A673 (cell line): Measurements from ENCODE around the gene MRPL47.

Source experiments
- EZH2 ChIP-seq: fragments of 200-600 bp; sonication (generic); IDR thresholded peaks from 2 replicates; pipeline ENCODE4 v1.6.1; 2017; ENCODE audit warnings: borderline replicate concordance, low read depth, mild to moderate bottlenecking, mixed read lengths, antibody characterized with exemption, low read length; ENCODE audit not compliant: poor library complexity, severe bottlenecking
- TF ChIP-seq, protein P1 (sequence below): fragments of 300-800, 200-600 bp; sonication (generic); conservative IDR thresholded peaks from 2 replicates; pipeline ENCODE4 v1.5.1; 2017; ENCODE audit warnings: low read depth, mild to moderate bottlenecking, antibody characterized with exemption, low read length, moderate library complexity, mixed read lengths

DNA sequence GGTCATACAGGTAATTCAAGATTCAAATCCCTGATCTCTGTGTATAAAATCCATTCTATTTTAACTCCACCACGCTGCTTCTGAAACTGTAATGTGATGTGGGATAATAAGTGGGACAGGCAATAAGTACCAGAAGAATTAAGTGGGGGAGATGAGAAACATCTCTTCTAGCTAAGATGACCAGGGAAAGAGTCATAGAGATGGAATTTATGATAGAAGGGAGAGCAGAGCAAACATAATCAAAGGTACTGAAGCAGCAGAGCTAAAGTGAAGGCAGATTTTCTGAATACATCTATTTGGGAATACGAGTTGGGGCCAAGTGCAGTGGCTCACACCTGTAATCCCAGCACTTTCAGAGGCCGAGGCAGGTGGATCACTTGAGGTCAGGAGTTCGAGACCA lies 4.9 kb downstream of the MRPL47 start:
- TF ChIP-seq, protein P1, sequence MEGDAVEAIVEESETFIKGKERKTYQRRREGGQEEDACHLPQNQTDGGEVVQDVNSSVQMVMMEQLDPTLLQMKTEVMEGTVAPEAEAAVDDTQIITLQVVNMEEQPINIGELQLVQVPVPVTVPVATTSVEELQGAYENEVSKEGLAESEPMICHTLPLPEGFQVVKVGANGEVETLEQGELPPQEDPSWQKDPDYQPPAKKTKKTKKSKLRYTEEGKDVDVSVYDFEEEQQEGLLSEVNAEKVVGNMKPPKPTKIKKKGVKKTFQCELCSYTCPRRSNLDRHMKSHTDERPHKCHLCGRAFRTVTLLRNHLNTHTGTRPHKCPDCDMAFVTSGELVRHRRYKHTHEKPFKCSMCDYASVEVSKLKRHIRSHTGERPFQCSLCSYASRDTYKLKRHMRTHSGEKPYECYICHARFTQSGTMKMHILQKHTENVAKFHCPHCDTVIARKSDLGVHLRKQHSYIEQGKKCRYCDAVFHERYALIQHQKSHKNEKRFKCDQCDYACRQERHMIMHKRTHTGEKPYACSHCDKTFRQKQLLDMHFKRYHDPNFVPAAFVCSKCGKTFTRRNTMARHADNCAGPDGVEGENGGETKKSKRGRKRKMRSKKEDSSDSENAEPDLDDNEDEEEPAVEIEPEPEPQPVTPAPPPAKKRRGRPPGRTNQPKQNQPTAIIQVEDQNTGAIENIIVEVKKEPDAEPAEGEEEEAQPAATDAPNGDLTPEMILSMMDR, result no peak
- no peak for TF ChIP-seq EZH2
